22Rv1 (cell line): ENCODE data around the gene GCC1.
A peak's percentile ranks its signal among the peaks of the same experiment; 100 is the strongest.

ENCODE experiments used
- ZFX ChIP-seq: fragments of 450-650 bp; IDR thresholded peaks from 2 replicates; pipeline ENCODE4 v1.6.1; 2017; ENCODE audit warnings: antibody characterized with exemption, borderline replicate concordance
- TF ChIP-seq, protein P1 (sequence below): fragments of 450-650 bp; IDR thresholded peaks from 2 replicates; pipeline ENCODE4 v1.5.1; 2017; ENCODE audit warnings: mild to moderate bottlenecking

DNA sequence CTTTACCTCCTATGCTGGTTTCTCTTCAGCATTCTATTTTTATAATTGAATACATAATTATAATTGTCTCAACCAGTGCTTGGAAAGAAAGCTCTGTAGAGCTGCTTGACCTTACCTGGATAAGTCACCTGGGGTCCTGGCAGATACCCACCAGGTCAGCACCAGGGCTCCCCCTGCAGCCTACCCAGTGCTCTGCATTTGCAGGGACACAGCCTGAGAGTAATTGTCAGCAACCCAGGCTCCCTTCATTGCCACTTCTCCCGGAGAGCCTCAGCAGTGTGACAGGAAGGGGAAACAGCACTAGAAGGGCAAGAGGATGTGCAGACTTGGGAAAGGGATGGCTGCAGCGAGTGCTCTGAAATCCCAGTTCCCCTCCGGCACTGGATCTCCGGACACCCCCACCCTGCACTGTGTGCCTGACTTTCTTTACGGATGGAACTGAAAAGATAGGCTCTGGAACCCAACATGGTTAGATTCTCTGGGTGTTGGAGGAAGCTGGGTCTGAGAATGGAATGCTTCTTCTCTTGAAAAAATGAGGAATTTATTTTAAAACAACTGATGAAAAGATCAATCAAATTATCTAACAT is 44.0 kb upstream of the GCC1 start:
- TF ChIP-seq, protein P1, sequence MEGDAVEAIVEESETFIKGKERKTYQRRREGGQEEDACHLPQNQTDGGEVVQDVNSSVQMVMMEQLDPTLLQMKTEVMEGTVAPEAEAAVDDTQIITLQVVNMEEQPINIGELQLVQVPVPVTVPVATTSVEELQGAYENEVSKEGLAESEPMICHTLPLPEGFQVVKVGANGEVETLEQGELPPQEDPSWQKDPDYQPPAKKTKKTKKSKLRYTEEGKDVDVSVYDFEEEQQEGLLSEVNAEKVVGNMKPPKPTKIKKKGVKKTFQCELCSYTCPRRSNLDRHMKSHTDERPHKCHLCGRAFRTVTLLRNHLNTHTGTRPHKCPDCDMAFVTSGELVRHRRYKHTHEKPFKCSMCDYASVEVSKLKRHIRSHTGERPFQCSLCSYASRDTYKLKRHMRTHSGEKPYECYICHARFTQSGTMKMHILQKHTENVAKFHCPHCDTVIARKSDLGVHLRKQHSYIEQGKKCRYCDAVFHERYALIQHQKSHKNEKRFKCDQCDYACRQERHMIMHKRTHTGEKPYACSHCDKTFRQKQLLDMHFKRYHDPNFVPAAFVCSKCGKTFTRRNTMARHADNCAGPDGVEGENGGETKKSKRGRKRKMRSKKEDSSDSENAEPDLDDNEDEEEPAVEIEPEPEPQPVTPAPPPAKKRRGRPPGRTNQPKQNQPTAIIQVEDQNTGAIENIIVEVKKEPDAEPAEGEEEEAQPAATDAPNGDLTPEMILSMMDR, result peak; percentile 79
- TF ChIP-seq ZFX, result no peak
